Esophagus muscularis mucosa (tissue), 4 donors: ENCODE measurements around the gene CMPK1. TPM values are rescaled to one million over a fixed set of nuclear protein-coding genes. Genes with fewer than 3 reads are reported as not detected.

Source experiments
- DNase-seq: peaks from one replicate; pipeline ENCODE4 v3.0.0-alpha.2; 2017; ENCODE audit errors: extremely low spot score
- H3K27ac ChIP-seq, 4 donors: fragments of 200-600 bp; sonication (generic); replicated peaks in 1 of 4; 1 replicate in 3 of 4; 2 replicates in 1 of 4; pipeline ENCODE4 v1.5.1; 2016 to 2019; ENCODE audit warnings: mild to moderate bottlenecking in 1 of 4
- H3K27me3 ChIP-seq, 4 donors: fragments of 200-600 bp; sonication (generic); one replicate each; pipeline versions ENCODE4 v1.5.1 to v1.6.0; 2016 to 2019
- H3K36me3 ChIP-seq, 4 donors: fragments of 200-600 bp; sonication (generic); one replicate each; pipeline ENCODE4 v1.5.1; 2016 to 2019
- H3K4me1 ChIP-seq, 4 donors: fragments of 200-600 bp; sonication (generic); one replicate each; pipeline ENCODE4 v1.5.1; 2016 to 2019
- H3K4me3 ChIP-seq, 4 donors: fragments of 200-600 bp; sonication (generic); 1 replicate in 2 of 4; 2 replicates in 2 of 4; pipeline ENCODE4 v1.5.1; 2016 to 2019; ENCODE audit warnings: mild to moderate bottlenecking in 4 of 4, moderate library complexity in 1 of 4
- H3K9me3 ChIP-seq, 4 donors: fragments of 200-600 bp; sonication (generic); 1 replicate in 3 of 4; 2 replicates in 1 of 4; pipeline ENCODE4 v1.5.1; 2016 to 2019
- EP300 ChIP-seq: sonication (generic); formaldehyde crosslinking; IDR thresholded peaks from one replicate; pipeline ENCODE4 v1.6.1; 2017; ENCODE audit warnings: antibody characterized with exemption
- POLR2A ChIP-seq: fragments of 450-650 bp; IDR thresholded peaks from one replicate; pipeline ENCODE4 v1.6.1; 2017; ENCODE audit warnings: antibody characterized with exemption, moderate library complexity, mild to moderate bottlenecking, low read depth
- POLR2AphosphoS5 ChIP-seq, 2 donors: sonication (generic); formaldehyde crosslinking; IDR thresholded peaks; one replicate each; pipeline ENCODE4 v1.6.1; 2017; ENCODE audit warnings: antibody characterized with exemption in 2 of 2
- WGBS: methylation state at CpG from one replicate; pipeline ENCODE4 v1.1.5; 2018; 5-methylcytosine and 5-hydroxymethylcytosine counted together
- intact Hi-C: fragments of 100-400 bp; cut with DNase I; formaldehyde crosslinking; loops from one replicate; pipeline ENCODE4 v1.15.1; 2023
- total RNA-seq, 4 donors: library from RNA; depleted of rRNA; stranded (reverse); fragments of >200 nt; gene quantifications; one replicate each; pipeline versions ENCODE4 v1.1.0 to v1.2.1, GENCODE V29; 2016
- TF ChIP-seq, protein P1 (sequence below), 3 experiments: fragments of 200-600 bp in 2 of 3; fragments of 450-650 bp in 1 of 3; sonication (generic) in 2 of 3; IDR thresholded peaks; one replicate each; pipeline ENCODE4 v1.5.1; 2017 to 2019; ENCODE audit warnings: antibody characterized with exemption in 3 of 3, mild to moderate bottlenecking in 2 of 3, moderate library complexity in 1 of 3

Gene CMPK1
- total RNA-seq, 4 donors from 2014 or later, result 94.6 to 167 (median 121) TPM

DNA sequence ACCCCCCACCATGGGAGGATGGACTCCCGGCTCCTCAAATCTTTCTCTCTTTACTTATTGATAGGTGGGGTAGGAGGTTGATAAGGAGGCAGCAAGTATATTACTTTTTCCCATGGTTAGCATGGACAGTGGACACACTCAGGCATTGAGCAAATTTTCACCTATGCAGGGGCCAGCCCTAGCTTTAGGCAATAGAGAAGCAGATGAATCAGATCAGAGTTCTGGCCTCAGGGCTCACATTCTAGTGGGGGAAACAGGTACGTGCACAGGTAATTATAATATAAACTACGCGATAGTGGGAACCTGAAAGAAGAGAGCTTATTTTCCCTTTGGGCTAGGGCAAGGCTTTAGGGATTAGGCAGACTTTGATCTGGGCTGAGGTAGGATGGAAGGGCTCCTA, 69.0 kb downstream of the CMPK1 start:
- Histone ChIP-seq H3K4me1 (no peaks in the 10 kb centered on the region), H3K9me3 (no peaks in the 10 kb centered on the region), H3K27ac (no peak overlapping the region), H3K27me3 (peaks cover 0 to 69% (median 0%) of the 10 kb centered on the region in 4 donors), H3K36me3 (no peaks in the 10 kb centered on the region), H3K4me3 (no peak overlapping the region)
- WGBS, result 93% methylated on average over 4 of the region's 4 CpGs
- intact Hi-C loops, result no loop called here
- TF ChIP-seq POLR2AphosphoS5 (IDR thresholded peaks at IDR 0.05) (no peak), POLR2A (no peak), EP300 (no peak)
- TF ChIP-seq, protein P1, sequence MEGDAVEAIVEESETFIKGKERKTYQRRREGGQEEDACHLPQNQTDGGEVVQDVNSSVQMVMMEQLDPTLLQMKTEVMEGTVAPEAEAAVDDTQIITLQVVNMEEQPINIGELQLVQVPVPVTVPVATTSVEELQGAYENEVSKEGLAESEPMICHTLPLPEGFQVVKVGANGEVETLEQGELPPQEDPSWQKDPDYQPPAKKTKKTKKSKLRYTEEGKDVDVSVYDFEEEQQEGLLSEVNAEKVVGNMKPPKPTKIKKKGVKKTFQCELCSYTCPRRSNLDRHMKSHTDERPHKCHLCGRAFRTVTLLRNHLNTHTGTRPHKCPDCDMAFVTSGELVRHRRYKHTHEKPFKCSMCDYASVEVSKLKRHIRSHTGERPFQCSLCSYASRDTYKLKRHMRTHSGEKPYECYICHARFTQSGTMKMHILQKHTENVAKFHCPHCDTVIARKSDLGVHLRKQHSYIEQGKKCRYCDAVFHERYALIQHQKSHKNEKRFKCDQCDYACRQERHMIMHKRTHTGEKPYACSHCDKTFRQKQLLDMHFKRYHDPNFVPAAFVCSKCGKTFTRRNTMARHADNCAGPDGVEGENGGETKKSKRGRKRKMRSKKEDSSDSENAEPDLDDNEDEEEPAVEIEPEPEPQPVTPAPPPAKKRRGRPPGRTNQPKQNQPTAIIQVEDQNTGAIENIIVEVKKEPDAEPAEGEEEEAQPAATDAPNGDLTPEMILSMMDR (IDR thresholded peaks at IDR 0.05), result no peak
- no peak for DNase-seq

DNA sequence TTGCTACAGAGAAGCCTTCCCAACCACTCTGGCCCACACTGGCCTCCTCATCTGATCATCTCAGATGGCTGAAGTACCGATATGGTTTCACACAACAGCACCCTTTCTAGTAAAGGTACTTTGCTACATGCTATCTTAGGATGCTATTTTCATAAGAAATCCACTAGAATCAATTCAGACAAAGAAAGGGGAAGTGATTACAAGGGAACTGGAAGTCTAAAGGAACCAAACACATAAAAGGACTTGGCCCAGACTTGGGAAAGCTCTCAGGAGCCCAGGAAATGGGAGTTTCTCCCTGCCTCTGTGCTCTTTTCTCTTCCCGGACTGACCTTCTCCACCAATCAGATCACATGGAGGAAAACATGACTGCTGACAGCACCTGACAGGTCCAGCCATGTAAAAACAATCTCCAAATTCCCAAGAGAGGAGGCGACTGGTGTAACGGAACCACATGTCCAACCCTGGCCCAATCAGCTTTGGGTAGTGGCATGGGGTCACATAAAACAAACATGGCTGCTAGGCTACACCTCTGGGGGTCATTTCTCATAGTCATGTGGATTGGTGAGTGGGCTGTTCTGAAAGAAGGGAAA, 69.8 kb downstream of the CMPK1 start:
- H3K27me3 ChIP-seq, result peaks cover 0 to 61% (median 0%) of the 10 kb centered on the region in 4 donors
- no peaks in the 10 kb centered on the region for H3K9me3 ChIP-seq
- 84% methylated on average over 4 of the region's 4 CpGs for WGBS
- H3K27ac ChIP-seq, result no peak overlapping the region
- TF ChIP-seq, protein P1 (IDR thresholded peaks at IDR 0.05), result no peak
- TF ChIP-seq POLR2AphosphoS5 (IDR thresholded peaks at IDR 0.05) (no peak), EP300 (no peak), POLR2A (no peak)
- no peak overlapping the region for H3K4me3 ChIP-seq
- H3K4me1 ChIP-seq, result no peaks in the 10 kb centered on the region
- intact Hi-C loops, result no loop called here
- H3K36me3 ChIP-seq, result no peaks in the 10 kb centered on the region
- no peak for DNase-seq

DNA sequence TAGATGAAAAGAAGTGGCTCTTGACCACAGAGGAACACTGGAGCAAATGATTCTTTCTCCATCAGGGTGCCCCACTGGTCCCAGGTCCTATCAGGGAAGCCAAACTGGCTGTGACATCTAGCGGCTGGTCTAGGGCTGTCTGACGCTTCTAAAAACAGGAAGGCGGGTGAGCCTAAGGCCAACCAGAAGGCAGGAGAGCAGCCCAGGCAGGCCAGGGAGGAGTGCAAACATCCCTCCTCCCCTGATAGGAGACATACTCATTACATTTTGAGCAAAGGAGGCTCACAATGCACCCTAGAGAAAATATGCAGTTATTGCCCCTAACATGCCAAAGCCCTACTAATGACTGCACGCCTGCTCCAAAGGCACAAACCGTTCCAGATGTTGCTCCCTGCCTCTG, 72.1 kb downstream of the CMPK1 start:
- no peak for TF ChIP-seq POLR2A
- DNase-seq, result no peak
- intact Hi-C loops, result no loop called here
- no peak overlapping the region for H3K27ac ChIP-seq
- H3K9me3 ChIP-seq, result no peaks in the 10 kb centered on the region
- H3K27me3 ChIP-seq, result peaks cover 0 to 45% (median 0%) of the 10 kb centered on the region in 4 donors
- H3K4me1 ChIP-seq, result no peaks in the 10 kb centered on the region
- no peak overlapping the region for H3K4me3 ChIP-seq
- H3K36me3 ChIP-seq, result no peaks in the 10 kb centered on the region
- whole genome bisulfite sequencing, result 71% methylated on average over 5 of the region's 5 CpGs

DNA sequence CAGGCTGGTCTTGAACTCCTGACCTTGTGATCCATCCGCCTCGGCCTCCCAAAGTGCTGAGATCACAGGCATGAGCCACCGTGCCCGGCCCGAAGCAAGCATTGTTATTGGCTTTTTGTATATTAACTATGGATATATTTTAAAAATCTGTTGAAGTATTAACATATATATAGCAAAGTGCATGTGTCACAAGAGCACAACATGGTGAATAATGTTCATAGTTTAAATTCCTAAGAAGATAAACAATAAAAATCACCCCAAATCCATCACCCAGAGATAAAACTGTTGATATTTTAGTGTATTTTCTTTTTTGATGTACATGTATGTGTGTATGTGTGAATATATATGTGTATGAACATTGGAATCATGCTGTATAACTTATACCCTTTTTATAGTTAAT, 73.4 kb downstream of the CMPK1 start:
- intact Hi-C loops, result no loop called here
- TF ChIP-seq POLR2AphosphoS5 (IDR thresholded peaks at IDR 0.05) (no peak), POLR2A (no peak), EP300 (no peak)
- TF ChIP-seq, protein P1 (IDR thresholded peaks at IDR 0.05), result no peak
- H3K4me1 ChIP-seq, result no peaks in the 10 kb centered on the region
- H3K9me3 ChIP-seq, result no peaks in the 10 kb centered on the region
- 95% methylated on average over 5 of the region's 5 CpGs for WGBS
- no peak overlapping the region for H3K27ac ChIP-seq
- H3K4me3 ChIP-seq, result no peak overlapping the region
- no peaks in the 10 kb centered on the region for H3K36me3 ChIP-seq
- peaks cover 0 to 37% (median 0%) of the 10 kb centered on the region in 4 donors for H3K27me3 ChIP-seq
- no peak for DNase-seq

DNA sequence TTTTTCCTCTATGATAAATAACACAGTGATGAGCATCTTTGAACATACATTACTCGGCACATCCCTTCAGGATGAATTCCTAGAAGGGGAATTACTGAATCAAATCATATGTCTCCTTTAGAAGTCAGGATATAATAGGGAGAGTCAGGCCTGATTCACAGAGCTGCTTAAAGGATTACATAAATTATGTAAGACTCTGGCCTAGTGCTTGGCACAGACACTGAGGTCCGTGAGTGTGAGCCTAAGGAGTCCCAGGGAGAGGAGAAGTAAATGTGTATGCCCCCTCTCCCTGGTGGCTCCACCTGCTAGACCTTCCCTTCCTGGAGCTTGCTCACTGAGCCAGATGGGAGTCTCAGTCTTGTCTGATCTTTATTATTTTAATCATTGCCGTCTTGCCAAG, 73.9 kb downstream of the CMPK1 start:
- 91% methylated on average over 3 of the region's 3 CpGs for WGBS
- TF ChIP-seq POLR2A (no peak), EP300 (no peak), POLR2AphosphoS5 (IDR thresholded peaks at IDR 0.05) (no peak)
- TF ChIP-seq, protein P1 (IDR thresholded peaks at IDR 0.05), result no peak
- DNase-seq, result no peak

More for the DNA sequence above, 73.9 kb downstream of the CMPK1 start:
- no peaks in the 10 kb centered on the region for H3K9me3 ChIP-seq
- H3K4me3 ChIP-seq, result no peak overlapping the region
- H3K4me1 ChIP-seq, result no peaks in the 10 kb centered on the region
- H3K36me3 ChIP-seq, result no peaks in the 10 kb centered on the region
- H3K27me3 ChIP-seq, result peaks cover 0 to 37% (median 0%) of the 10 kb centered on the region in 4 donors
- intact Hi-C loops, result no loop called here
- H3K27ac ChIP-seq, result no peak overlapping the region
